Breast epithelium (tissue), 3 donors: ENCODE measurements around the gene HSP90AB1.

Experiments
- CTCF ChIP-seq, 3 donors: fragments of 450-650 bp; IDR thresholded peaks; one replicate each; pipeline ENCODE4 v1.5.1; 2016 to 2017; ENCODE audit warnings: antibody characterized with exemption in 3 of 3, mild to moderate bottlenecking in 3 of 3, moderate library complexity in 3 of 3
- POLR2A ChIP-seq: fragments of 450-650 bp; IDR thresholded peaks from one replicate; pipeline ENCODE4 v1.6.1; 2016; ENCODE audit warnings: antibody characterized with exemption, mild to moderate bottlenecking, moderate library complexity
- POLR2AphosphoS5 ChIP-seq, 3 donors: sonication (generic); formaldehyde crosslinking; IDR thresholded peaks; one replicate each; pipeline ENCODE4 v1.6.1; 2017; ENCODE audit warnings: antibody characterized with exemption in 3 of 3

GRCh38 chr6:44255105-44255808, 8.4 kb downstream of the HSP90AB1 start:
- TF ChIP-seq POLR2A (no peak), CTCF (IDR thresholded peaks at IDR 0.05) (no peak), POLR2AphosphoS5 (IDR thresholded peaks at IDR 0.05) (no peak)
